ENCODE data around the gene CAB39L.

CAB39L gene

GRCh38 chr13:49400755-49401659 is 42.9 kb downstream of the CAB39L start:
- no peaks in the 10 kb centered on the region for H3K27me3 ChIP-seq
- TF ChIP-seq CTCF (IDR thresholded peaks at IDR 0.05), result no peak
- no peak overlapping the region for H3K4me3 ChIP-seq (ENCODE audit: low read depth in 1 of 2, low read length in 1 of 2)

GRCh38 chr13:49399801-49400472 is 43.9 kb downstream of the CAB39L start:
- Histone ChIP-seq H3K27me3 (no peaks in the 10 kb centered on the region), H3K27ac (no peak overlapping the region), H3K4me3 (ENCODE audit: low read depth in 1 of 2, low read length in 1 of 2) (no peak overlapping the region), H3K9me3 (no peaks in the 10 kb centered on the region), H3K4me1 (ENCODE audit: control insufficient read depth in 1 of 2, insufficient read depth in 1 of 2, low read depth in 1 of 2, low read length in 1 of 2) (peaks cover 6 to 10% of the 10 kb centered on the region in 2 experiments), H3K36me3 (no peaks in the 10 kb centered on the region)
- no peak for TF ChIP-seq CTCF (IDR thresholded peaks at IDR 0.05)

More at GRCh38 chr13:49400755-49401659, 42.9 kb downstream of the CAB39L start:
- Histone ChIP-seq H3K27ac (no peak overlapping the region), H3K9me3 (no peaks in the 10 kb centered on the region), H3K4me1 (ENCODE audit: control insufficient read depth in 1 of 2, insufficient read depth in 1 of 2, low read depth in 1 of 2, low read length in 1 of 2) (peaks cover 6 to 10% of the 10 kb centered on the region in 2 experiments), H3K36me3 (no peaks in the 10 kb centered on the region)

GRCh38 chr13:49395878-49396380 is 47.9 kb downstream of the CAB39L start:
- Histone ChIP-seq H3K27me3 (no peaks in the 10 kb centered on the region), H3K9me3 (no peaks in the 10 kb centered on the region), H3K4me3 (ENCODE audit: low read depth in 1 of 2, low read length in 1 of 2) (no peak overlapping the region), H3K4me1 (ENCODE audit: control insufficient read depth in 1 of 2, insufficient read depth in 1 of 2, low read depth in 1 of 2, low read length in 1 of 2) (peaks cover 1 to 3% of the 10 kb centered on the region in 2 experiments), H3K27ac (no peak overlapping the region), H3K36me3 (no peaks in the 10 kb centered on the region)
- no peak for TF ChIP-seq CTCF (IDR thresholded peaks at IDR 0.05)

- Histone ChIP-seq H3K27me3 (no peaks in the 10 kb centered on the region), H3K36me3 (no peaks in the 10 kb centered on the region), H3K9me3 (no peaks in the 10 kb centered on the region), H3K27ac (no peak overlapping the region), H3K4me3 (ENCODE audit: low read depth in 1 of 2, low read length in 1 of 2) (no peak overlapping the region), H3K4me1 (ENCODE audit: control insufficient read depth in 1 of 2, insufficient read depth in 1 of 2, low read depth in 1 of 2, low read length in 1 of 2) (no peaks in the 10 kb centered on the region)
- TF ChIP-seq CTCF (IDR thresholded peaks at IDR 0.05), result no peak
Observed at GRCh38 chr13:49395451-49395865, 48.4 kb downstream of the CAB39L start.

GRCh38 chr13:49388091-49388635 is 55.7 kb downstream of the CAB39L start:
- no peak for TF ChIP-seq CTCF (IDR thresholded peaks at IDR 0.05)
- Histone ChIP-seq H3K4me3 (ENCODE audit: low read depth in 1 of 2, low read length in 1 of 2) (no peak overlapping the region), H3K36me3 (no peaks in the 10 kb centered on the region), H3K4me1 (ENCODE audit: control insufficient read depth in 1 of 2, insufficient read depth in 1 of 2, low read depth in 1 of 2, low read length in 1 of 2) (no peaks in the 10 kb centered on the region), H3K27me3 (no peaks in the 10 kb centered on the region), H3K9me3 (no peaks in the 10 kb centered on the region), H3K27ac (no peak overlapping the region)

Data from neutrophil (primary cell).